Osteoblast (primary cell): ENCODE measurements around the gene FSTL4. TPM values are rescaled to one million over a fixed set of nuclear protein-coding genes. Genes with fewer than 3 reads are reported as not detected.
"Not testable (repeated sequence)": the region's sequence is repeated elsewhere in the genome, so short reads cannot be mapped to it uniquely, and the experiment has no call there.

Source experiments
- DNase-seq: peaks from one replicate; pipeline ENCODE4 v3.0.0; 2011; ENCODE audit warnings: low spot score, mixed read lengths; ENCODE audit not compliant: insufficient read length; ENCODE audit errors: missing footprints
- H2AFZ ChIP-seq: 2 replicates; pipeline ENCODE4 v1.6.0; 2011; ENCODE audit warnings: mild to moderate bottlenecking, low read length
- H3K27ac ChIP-seq: 2 replicates; pipeline ENCODE4 v1.5.1; 2011; ENCODE audit warnings: mild to moderate bottlenecking, low read depth, low read length, moderate library complexity
- H3K27me3 ChIP-seq: 2 replicates; pipeline ENCODE4 v1.6.0; 2012; ENCODE audit warnings: mild to moderate bottlenecking, control low read depth, inconsistent platforms, low read length, moderate library complexity; ENCODE audit not compliant: insufficient read depth
- H3K36me3 ChIP-seq: 2 replicates; pipeline ENCODE4 v1.5.1; 2011; ENCODE audit warnings: mild to moderate bottlenecking, low read length, control low read depth, moderate library complexity; ENCODE audit not compliant: insufficient read depth
- H3K4me1 ChIP-seq: 2 replicates; pipeline ENCODE4 v1.5.1; 2011; ENCODE audit warnings: mild to moderate bottlenecking, low read length, control low read depth, moderate library complexity; ENCODE audit not compliant: insufficient read depth
- H3K4me2 ChIP-seq: 2 replicates; pipeline ENCODE4 v1.6.0; 2011; ENCODE audit warnings: mild to moderate bottlenecking, low read length; ENCODE audit not compliant: insufficient read depth
- H3K4me3 ChIP-seq: fragments of 200-600 bp; sonication (generic); 3 replicates; pipeline ENCODE4 v1.5.1; 2012; ENCODE audit warnings: mild to moderate bottlenecking, low read length, inconsistent platforms; ENCODE audit not compliant: insufficient read depth
- H3K79me2 ChIP-seq: 2 replicates; pipeline ENCODE4 v1.6.0; 2012; ENCODE audit warnings: mild to moderate bottlenecking, low read length, control low read depth, inconsistent platforms; ENCODE audit not compliant: insufficient read depth
- H3K9me3 ChIP-seq: 2 replicates; pipeline ENCODE4 v1.5.1; 2011; ENCODE audit warnings: low read depth, low read length, control low read depth
- H4K20me1 ChIP-seq: 2 replicates; pipeline ENCODE4 v1.6.0; 2012; ENCODE audit warnings: mild to moderate bottlenecking, low read length, control low read depth; ENCODE audit not compliant: insufficient read depth
- total RNA-seq: library from RNA; depleted of rRNA; stranded (reverse); fragments of >200 nt; gene quantifications from 2 replicates; pipeline ENCODE4 v1.2.3, GENCODE V29; 2012
- TF ChIP-seq, protein P1 (sequence below): IDR thresholded peaks from 2 replicates; pipeline ENCODE4 v1.5.1; 2011; ENCODE audit warnings: mild to moderate bottlenecking, low read depth, low read length, moderate library complexity; ENCODE audit errors: extremely low read depth

FSTL4 gene
- total RNA-seq, 1 donor, result not detected

DNA sequence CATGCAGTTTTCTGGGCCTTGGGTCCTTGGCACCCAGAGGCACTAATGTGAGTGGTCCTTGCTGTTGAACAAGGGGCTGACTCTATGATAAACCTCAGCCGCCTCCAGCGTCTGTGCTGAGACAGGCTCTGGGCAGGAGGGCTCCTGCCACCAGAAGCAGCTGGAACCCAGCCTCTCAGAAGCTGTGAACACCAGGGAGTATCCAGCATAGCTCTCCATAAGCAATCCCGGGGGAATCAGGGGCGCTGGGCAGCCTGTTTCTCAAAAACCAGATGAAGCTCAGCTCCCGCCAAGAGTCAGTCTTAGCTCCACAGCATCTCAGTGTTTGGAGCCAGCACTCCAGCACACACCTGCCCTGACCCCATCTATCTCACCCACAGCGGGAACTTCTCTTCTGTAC, 390.3 kb downstream of the FSTL4 start:
- TF ChIP-seq, protein P1, sequence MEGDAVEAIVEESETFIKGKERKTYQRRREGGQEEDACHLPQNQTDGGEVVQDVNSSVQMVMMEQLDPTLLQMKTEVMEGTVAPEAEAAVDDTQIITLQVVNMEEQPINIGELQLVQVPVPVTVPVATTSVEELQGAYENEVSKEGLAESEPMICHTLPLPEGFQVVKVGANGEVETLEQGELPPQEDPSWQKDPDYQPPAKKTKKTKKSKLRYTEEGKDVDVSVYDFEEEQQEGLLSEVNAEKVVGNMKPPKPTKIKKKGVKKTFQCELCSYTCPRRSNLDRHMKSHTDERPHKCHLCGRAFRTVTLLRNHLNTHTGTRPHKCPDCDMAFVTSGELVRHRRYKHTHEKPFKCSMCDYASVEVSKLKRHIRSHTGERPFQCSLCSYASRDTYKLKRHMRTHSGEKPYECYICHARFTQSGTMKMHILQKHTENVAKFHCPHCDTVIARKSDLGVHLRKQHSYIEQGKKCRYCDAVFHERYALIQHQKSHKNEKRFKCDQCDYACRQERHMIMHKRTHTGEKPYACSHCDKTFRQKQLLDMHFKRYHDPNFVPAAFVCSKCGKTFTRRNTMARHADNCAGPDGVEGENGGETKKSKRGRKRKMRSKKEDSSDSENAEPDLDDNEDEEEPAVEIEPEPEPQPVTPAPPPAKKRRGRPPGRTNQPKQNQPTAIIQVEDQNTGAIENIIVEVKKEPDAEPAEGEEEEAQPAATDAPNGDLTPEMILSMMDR, result no peak
- Histone ChIP-seq H2AFZ (no peak overlapping the region), H3K9me3 (no peaks in the 10 kb centered on the region), H3K4me2 (no peak overlapping the region), H4K20me1 (no peaks in the 10 kb centered on the region), H3K27me3 (peaks cover 4% of the 10 kb centered on the region), H3K27ac (no peak overlapping the region), H3K79me2 (no peaks in the 10 kb centered on the region), H3K36me3 (no peaks in the 10 kb centered on the region), H3K4me1 (no peaks in the 10 kb centered on the region), H3K4me3 (no peak overlapping the region)
- peak; percentile 23 for DNase-seq

DNA sequence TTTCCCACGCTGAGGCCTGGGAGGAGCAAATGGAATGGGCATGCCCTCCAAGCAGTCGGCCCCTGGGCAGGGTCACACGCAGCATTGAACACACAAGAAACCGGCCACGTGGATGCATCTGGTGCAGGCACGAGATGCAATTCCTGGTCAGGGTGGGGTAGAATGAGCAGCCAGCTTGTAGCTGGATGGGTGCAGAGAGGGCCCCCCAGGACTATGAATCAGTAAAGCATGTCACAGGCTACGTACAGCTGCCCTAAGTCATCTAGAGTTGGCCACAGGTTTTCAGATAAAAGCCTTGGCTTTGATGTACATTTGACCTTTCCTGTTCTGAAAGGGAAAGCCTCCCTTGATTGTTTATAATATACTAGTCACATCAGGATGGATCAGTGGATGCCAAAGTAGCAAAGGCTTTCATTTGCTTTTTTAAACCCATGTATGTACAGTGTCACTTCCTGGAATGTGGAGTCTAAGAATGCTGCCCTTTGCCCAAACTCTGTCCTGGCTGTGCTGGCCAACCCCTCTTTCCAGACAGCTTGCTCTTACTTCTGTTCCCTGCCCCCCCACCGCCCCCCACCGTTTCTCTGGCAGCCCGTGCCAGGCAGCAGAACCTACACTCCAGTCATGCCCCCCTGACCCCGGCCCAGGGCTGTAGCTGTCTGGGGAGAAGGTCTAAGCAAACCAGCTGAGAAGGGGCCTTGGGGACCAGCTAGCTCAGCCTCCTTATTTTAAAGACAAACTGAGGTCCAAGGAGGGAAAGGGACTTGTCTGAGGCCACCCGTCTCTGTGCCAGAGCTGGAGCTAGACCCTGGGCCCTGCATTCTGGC, 391.3 kb downstream of the FSTL4 start:
- peaks cover 3% of the 10 kb centered on the region for H3K27me3 ChIP-seq
- H3K27ac ChIP-seq, result no peak overlapping the region
- TF ChIP-seq, protein P1, result no peak
- H3K79me2 ChIP-seq, result no peaks in the 10 kb centered on the region
- H3K9me3 ChIP-seq, result no peaks in the 10 kb centered on the region
- no peak overlapping the region for H3K4me3 ChIP-seq
- no peaks in the 10 kb centered on the region for H3K36me3 ChIP-seq
- H3K4me2 ChIP-seq, result no peak overlapping the region
- peak; percentile 48 for DNase-seq
- no peak overlapping the region for H2AFZ ChIP-seq
- no peaks in the 10 kb centered on the region for H3K4me1 ChIP-seq
- no peaks in the 10 kb centered on the region for H4K20me1 ChIP-seq

DNA sequence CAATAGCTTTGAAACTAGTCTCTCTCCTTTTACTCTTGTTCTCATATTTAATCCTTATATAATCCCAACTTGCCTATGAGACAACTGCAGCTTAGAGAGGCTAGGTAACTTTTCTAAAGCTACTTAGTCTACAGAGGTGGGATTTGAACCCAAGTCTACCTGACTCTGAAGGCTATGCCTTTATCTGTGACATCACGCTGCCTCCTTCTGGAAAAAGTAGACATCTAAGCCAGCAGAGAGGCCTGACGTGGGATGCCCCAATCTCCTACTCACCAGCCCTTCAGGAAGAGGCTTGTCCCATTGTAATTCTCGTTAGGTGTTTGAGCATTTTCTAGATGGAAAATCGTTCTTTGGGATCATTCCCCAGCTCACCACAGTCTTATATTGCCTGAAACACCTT, 393.0 kb downstream of the FSTL4 start:
- no peaks in the 10 kb centered on the region for H3K9me3 ChIP-seq
- H3K27me3 ChIP-seq, result peaks cover 6% of the 10 kb centered on the region
- H2AFZ ChIP-seq, result no peak overlapping the region
- TF ChIP-seq, protein P1, result no peak
- no peak overlapping the region for H3K4me2 ChIP-seq
- no peak overlapping the region for H3K27ac ChIP-seq
- H3K4me3 ChIP-seq, result no peak overlapping the region
- no peaks in the 10 kb centered on the region for H3K36me3 ChIP-seq
- no peaks in the 10 kb centered on the region for H3K79me2 ChIP-seq
- H4K20me1 ChIP-seq, result no peaks in the 10 kb centered on the region
- DNase-seq, result no peak
- no peaks in the 10 kb centered on the region for H3K4me1 ChIP-seq

DNA sequence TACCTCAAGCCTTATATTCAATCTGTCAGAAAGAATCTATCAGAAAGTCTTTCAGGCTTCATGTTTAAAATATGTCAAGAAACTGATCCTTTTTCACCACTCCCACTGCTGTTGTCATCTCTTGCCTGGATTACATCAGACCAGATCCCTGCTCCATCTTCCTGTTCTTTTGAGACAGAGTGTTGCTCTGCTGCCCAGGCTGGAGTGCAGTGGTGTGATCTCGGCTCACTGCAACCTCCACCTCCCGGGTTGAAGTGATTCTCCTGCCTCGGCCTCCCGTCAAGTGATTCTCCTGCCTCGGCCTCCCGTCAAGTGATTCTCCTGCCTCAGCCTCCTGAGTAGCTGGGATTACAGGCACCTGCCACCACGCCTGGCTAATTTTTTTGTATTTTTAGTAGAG, 396.2 kb downstream of the FSTL4 start:
- not testable (repeated sequence) for H3K27me3 ChIP-seq, H2AFZ ChIP-seq, H3K9me3 ChIP-seq, H3K36me3 ChIP-seq, DNase-seq, H4K20me1 ChIP-seq, H3K79me2 ChIP-seq, H3K4me3 ChIP-seq, H3K4me1 ChIP-seq, H3K4me2 ChIP-seq, H3K27ac ChIP-seq
